Activated T-cell treated with anti-CD3 and anti-CD28 coated beads, Interleukin-2, amount 50 U/mL, for 48 hours (primary cell): ENCODE results near the gene GLRA1.
"Not testable (repeated sequence)": the region's sequence is repeated elsewhere in the genome, so short reads cannot be mapped to it uniquely, and the experiment has no call there.

Experiments
- DNase-seq, 2 experiments: peaks; one replicate each; pipeline ENCODE4 v3.0.0-alpha.2; 2020

The GLRA1 gene

DNA sequence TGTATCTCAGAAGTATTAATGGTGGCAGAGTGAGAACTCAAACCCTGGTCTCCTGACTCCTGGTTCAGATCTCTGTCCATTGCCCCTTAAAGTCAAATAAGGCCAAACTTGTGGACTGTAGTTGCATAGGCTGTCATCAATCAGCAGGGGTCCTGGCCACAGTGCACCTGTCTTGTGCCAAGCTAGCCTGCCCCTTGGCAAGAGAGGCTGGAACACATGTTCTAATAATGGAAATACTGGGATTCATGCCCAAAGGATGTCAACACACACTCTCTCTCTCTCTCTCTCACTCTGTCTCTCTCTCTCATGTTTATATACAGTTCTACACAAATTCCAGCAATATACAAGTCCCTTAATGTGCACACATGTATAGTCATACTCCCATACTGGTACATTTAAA lies 44.3 kb downstream of the GLRA1 start:
- DNase-seq = no peak

DNA sequence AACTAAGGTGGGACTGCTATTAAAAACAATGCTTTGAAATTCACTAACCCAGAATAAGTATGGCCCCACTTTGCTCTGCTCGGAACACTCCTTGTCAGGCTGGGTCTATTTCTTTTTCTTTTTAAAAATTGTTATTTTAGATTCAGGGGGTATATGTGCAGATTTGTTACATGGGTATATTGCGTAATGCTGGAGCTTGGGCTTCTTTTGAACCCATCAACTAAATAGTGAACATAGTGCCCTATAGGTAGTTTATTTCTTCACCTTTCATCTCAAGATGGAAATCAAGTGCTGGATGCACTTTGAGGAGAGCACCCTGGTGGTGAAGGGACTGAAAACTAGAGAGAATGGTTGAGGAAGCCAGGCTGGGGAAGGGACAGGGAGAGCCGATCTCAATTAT lies 51.0 kb downstream of the GLRA1 start:
- DNase-seq = no peak

DNA sequence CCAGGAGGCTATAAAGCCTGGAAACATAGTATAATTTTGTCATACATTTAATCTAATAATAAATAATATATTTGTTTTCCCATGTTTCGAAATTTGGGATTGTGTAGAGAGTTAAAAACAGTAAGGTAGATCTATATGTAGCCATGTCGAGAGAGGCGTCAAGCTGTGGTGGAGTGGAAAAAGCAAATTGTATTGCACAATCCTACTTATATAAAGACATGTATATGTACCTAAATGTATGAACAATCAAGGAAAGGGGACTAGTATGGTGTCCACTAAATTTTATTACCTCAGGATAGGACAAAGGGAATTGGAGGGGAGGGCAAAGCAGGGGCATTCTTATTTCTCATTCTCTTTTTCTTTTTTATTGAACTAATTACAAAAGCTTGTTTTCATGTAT lies 52.0 kb downstream of the GLRA1 start:
- no peak for DNase-seq

DNA sequence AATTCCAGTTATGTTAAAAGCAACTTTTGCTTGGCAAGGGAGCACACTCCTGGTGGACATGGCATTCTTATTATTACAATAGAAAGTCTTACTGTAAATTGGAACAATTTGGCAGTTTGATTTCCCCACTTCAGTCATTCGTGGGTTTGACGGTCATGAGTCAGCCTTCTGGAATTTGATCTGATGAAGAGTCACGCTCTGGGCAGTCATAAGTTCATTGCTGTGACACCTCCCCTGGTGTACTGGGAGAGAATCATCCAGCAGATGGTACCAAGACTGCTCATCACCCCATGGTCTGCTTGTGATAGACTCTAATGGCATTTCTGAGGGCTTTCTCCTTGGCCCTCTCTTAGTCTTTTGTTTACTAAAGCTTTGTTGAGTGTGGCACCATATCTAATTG lies 53.8 kb downstream of the GLRA1 start:
- no peak for DNase-seq

DNA sequence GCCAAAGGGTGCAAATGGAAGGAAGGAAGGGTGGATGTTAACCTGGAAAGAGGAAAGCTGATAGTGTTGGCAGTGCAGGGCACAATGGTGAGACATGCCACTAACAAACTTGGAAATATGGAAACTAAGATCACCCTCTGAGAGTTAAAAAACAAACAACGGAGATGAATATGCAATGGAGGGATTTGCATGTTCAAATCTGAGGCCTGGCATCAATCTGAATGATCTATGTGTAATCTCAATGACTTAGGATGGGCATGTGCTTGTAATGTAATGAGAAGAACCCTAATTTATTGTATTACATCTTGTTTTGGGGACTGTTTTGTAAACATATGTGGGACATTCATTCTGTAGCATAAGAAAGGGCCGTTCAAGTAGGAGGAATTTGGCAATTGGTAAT lies 54.4 kb downstream of the GLRA1 start:
- DNase-seq = no peak

DNA sequence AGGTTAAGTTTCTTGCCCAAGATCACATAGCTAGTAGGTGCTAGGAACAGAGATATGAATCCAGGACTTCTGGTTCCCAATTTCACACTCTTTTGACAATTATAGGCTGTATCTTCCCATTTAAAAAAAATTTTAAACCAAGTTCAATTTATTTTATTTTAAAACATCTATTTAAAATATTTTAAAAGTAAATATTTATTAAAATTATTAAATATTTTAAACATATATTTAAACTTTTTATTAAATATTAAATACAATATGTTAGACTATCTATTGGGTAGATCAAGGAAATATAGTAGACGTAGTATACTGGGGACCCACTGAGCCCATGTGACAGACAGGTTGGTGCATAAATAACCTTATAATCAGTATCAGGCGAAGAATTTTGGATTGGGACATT lies 54.8 kb downstream of the GLRA1 start:
- no peak for DNase-seq

DNA sequence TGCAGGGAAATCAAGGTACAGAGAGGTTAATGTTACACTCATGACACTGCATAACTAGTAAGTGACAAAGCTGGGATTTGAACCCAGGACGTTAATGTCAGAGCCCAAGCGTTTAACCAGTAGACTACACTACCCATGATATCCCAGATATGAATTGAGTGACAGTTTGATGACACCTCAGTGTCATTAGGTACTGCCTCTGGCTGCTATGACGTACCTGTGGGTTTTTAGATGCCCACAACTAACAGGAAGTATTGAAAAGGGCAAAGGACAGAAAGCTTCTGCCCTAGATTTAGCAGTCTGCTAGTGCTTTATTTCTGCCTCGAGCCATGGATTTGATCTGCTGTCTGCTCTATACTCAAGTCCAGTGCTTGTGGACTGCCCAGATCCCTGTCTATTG lies 56.2 kb downstream of the GLRA1 start:
- no peak for DNase-seq

DNA sequence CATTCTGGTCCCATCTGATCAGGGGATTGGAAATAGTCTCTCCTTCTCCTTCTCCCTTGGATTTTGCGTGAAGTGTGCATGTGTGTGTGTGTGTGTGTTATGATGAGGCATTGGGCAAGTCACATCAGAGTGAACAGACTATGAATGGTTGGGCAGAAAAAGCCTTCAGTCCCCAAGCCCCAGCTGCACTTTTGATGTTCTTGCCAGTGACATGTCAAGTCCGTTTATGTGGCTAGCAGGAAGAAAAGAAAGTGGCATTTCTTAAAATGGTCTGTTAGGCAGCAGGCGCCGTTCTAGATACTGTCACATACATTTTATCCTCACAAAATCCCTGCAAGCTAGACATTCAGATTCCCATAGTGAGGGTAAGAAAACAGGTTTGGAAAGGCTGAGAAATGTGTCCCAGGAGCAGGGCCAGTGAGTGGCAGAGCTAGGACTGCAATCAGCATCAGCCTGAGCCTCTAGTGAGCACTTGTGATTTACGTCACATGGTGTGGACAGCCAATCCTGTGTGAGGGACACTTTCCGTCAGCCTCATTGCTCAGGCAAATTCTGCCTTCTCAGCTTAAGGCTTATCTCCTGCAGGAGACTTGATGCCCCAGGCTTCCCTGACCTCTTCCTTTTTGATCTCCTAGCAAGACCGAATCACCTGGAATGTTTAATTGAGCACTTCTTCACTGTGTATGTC lies 60.4 kb downstream of the GLRA1 start:
- DNase-seq = no peak

DNA sequence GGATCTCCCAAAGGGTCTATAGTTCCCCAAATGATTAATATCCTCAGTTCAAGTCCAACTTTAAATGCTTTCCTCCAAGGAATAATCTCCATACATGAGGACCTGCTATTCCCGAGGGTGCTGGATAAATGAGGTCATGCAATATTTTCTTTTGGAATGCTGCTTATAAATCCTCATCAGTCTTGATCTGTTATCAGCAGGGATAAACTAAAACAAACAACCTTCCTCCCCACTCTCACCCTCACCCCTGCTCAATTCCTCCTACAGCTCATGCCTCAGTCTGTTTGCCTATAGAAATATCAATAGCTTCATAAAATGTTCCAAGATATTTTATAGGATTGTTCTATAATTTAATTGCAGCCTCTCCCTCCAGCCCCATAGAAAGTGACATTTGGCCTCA lies 61.1 kb downstream of the GLRA1 start:
- DNase-seq = no peak

DNA sequence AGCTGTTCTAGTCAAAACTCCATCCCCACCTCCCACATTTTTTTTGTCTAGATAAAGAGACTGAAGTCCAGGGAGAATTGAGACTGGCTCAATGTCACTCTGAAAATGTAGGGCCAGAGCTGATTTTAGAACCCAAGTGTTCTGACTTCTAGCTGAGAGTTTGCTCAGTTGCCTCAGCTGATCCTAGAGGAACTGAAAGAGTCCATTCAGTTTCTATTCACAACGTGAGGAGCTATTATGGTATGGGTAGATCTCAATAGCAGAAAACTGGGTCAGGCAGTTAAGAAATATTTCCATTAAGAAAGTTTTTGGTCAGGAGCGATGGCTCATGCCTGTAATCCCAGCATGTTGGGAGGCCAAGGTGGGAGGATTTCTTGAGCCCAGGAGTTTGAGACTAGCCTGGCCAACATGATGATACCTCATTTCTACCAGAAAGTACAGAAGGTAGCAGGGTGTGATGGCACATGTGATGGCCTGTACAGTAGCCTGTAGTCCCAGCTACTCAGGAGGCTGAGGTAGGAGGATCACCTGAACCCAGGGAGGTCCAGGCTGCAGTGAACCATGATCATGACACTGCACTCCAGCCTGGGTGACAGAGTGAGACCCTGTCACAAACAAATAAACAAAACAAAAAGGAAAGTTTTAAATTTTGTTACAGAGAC lies 61.7 kb downstream of the GLRA1 start:
- DNase-seq = no peak

DNA sequence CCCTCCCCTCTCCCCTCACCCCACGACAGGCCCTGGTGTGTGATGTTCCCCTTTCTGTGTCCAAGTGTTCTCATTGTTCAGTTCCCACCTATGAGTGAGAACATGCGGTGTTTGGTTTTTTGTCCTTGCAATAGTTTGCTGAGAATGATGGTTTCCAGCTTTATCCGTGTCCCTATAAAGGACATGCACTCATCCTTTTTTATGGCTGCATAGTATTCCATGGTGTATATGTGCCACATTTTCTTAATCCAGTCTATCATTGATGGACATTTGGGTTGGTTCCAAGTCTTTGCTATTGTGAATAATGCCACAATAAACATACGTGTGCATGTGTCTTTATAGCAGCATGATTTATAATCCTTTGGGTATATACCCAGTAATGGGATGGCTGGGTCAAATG lies 63.8 kb downstream of the GLRA1 start:
- DNase-seq = not testable (repeated sequence)

DNA sequence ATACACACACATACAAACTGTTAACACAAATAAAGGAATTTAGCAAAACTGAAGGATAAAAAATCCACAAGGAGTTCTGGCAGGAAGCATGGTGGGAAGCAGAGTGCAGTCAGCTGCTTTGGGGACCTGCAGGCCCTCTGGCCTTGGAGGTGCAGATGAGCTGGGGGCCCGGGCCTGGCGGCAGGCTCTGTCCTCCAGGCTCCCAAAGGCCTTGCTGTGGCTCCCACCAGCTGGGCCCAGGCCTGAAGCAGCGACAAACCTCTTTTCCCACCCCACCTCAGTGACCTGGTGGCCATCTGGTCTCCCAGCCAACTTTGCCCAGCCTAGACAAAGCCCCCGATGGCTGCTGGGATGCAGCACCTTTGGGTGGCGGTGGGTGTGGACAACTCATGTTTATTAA lies 67.8 kb downstream of the GLRA1 start:
- no peak for DNase-seq

DNA sequence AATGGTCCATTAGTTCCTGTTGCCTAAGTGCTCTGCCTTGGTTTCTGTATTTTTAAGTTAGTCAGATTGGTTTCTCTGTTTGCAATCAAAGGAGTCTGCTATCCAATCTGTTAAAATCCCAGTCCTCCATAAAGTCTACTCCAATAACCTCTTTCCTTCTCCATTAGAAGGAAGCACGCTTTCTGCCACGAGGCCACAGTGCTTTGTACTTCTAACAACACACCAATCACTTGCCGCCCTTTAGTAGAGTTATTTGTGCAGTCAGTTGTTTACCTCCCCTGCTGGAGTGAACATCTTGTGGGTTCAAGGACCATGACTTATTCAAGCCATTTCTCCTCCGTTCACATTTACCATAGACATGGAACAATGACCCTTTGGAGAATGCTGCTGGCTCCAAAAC lies 69.0 kb downstream of the GLRA1 start:
- DNase-seq = no peak

DNA sequence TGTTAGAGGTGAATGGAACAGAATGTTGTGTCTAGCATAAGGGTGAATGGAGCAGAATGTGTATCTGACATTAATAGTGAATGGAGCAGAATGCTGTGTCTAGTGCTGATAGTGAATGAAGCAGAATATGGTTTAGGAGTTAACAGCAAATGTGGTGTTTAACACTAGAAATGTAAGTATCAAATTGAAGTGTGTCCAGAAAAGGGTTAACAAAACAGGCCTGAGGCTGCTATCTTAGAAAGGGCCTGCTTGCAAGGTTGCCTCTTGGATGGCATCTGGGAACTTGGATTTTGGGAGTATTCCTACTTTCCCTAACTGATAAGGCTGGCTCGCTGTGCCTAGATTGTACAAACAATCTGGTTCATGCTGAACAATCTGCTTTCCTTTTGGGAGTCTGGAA lies 76.8 kb downstream of the GLRA1 start:
- DNase-seq = no peak

DNA sequence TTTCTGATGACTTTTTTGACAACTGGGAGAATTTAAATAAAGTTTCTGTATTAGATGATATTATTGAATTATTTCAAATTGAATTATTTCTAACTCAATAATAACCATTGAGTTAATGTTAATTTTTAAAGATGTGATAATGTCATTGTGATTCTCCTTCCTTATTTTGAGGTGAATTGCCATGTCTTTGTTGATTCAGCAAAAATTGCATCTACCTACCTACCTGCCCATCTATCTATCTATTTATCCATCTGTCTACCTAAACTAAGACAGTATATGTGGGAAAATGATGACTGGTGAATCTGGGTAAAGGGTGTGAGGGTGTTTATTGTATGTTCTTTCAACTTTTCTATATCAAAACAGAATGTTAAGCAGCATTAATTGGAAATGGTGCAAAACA lies 77.9 kb downstream of the GLRA1 start:
- DNase-seq = no peak

DNA sequence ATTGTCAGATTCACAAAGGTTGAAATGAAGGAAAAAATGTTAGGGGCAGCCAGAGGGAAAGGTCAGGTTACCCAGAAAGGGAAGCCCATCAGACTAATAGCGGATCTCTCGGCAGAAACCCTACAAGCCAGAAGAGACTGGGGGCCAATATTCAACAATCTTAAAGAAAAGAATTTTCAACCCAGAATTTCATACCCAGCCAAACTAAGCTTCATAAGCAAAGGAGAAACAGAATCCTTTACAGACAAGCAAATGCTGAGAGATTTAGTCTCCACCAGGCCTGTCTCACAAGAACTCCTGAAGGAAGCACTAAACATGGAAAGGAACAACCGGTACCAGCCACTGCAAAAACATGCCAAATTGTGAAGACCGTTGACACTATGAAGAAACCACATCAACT lies 91.8 kb downstream of the GLRA1 start:
- DNase-seq = not testable (repeated sequence)

DNA sequence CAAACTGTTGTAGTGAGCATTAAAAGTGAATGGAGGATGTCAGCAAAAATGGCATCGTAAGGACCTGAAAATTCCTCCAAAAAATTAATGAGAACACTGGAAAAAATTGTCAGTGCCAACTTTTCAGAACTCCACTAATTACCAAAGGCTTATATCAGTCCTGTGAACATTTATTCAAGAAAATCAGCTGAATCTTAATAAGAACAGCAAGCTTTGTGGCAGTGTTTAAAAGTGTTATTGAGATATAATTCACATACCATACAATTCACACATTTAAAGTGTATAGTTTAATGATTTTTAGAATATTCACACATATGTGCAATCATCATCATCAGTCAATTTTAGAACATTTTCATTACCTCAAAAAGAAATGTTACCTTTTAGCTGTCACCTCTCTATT lies 95.3 kb downstream of the GLRA1 start:
- no peak for DNase-seq

DNA sequence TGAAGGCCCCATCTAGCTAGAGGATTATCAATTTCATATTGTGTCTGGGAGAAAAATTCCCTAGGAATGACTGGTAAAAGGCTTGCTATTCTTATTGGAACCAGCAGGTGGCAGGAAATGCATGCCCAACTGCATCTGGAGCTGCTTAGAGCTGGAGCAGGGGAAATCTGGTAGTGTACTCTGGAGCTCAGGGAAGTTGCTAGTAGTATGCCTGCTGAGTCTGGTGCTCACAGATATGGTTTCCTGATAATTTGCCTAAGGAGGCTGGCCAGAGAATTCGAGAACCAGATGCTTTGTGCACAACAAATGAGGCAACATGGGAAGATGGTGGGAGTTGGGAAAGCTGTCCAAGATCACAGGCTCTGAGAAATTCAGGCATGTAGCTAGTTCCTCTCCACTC lies 99.2 kb downstream of the GLRA1 start:
- DNase-seq = no peak

DNA sequence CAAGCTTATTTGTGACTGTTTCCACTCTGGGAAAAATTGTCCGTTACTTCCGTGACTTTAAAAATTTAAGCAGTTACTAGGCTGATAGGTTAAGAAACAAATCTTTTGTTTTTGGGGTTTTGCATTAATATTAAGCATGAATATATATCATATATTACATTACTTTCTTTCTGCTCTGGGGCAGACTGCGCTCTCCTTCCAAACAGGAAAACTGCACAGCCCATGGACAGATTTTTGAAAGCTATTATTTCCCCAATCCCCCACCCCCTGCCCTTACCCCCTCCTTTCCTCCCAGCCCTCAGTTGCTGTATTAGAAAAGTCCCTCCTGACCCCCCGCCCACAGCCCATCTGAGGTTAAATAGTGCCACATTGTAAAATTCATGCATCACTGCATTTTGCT lies 102.5 kb downstream of the GLRA1 start:
- DNase-seq = no peak

DNA sequence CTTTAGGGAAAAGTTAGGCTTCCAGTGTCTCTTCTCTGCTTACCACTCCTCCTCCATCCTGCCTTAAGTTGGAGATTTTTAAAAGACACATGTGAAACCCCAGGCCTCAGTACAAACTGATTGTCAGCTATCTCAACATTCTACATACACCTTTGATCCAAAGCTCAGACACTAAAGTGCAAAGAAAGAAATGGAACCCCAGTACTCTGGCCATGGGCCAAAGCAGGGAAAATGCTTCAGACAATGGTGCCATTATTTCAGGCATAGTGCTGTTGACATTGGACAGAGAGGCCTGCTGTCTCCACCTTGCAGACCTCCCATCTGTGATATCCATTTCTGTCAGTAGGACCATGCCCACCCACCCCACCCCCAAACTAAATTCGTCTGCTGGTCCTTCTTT lies 103.7 kb downstream of the GLRA1 start:
- no peak for DNase-seq

DNA sequence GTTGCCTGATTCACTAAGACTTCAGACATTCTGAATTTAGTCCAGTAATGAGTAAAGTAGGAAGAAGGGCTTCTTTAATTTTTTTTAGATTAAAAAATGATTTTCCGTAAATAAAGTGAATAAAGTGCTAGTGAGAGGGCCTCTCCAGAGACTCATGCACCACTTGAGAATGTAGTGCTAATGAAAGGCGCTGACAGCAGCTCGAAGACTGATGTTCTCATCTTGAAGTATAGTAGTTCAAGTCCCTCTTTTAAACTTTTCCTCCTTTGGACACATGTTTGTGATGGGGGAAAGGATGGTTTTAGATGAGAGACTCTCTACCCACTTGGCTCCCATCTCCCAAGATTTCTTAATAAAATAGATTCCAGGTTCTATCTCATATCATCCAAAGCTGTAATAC lies 104.4 kb downstream of the GLRA1 start:
- no peak for DNase-seq

DNA sequence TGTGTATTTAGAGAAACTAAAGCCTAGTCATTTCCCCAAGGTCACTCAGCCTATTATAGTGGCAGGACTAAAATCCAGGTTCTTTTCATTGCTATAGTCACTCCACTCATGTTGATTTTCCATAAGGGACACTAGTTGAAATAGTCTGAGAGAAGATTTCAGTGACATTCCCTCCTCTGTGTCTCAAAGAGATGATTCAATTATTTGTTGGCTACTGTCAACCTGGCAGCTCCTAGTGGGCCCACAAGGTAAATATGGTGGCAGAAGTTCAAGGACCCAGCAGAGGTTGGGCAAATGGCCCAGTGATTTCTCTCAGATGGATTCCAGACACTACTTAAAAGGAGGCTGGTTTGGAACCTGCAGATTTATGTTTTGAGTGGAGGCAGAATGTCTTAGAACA lies 104.8 kb downstream of the GLRA1 start:
- DNase-seq = no peak

DNA sequence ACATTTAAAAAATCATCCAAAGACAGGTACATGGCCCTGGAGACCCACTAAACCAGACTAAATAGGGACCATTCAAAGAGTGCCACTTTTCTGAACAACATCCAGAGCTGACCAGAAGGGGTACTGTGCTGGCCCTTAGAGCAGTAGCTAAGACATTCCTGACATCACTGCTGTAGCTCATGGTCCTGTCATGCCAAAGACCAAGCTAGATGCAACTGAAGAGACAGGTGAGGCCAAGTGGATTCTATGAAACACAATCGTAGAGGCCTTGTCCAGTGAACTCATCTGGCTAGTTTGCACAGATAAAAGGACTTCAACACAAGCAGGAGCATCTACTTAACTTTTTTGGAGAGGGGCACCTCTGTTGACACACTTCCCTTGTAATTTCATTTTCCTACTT lies 109.6 kb downstream of the GLRA1 start:
- no peak for DNase-seq

DNA sequence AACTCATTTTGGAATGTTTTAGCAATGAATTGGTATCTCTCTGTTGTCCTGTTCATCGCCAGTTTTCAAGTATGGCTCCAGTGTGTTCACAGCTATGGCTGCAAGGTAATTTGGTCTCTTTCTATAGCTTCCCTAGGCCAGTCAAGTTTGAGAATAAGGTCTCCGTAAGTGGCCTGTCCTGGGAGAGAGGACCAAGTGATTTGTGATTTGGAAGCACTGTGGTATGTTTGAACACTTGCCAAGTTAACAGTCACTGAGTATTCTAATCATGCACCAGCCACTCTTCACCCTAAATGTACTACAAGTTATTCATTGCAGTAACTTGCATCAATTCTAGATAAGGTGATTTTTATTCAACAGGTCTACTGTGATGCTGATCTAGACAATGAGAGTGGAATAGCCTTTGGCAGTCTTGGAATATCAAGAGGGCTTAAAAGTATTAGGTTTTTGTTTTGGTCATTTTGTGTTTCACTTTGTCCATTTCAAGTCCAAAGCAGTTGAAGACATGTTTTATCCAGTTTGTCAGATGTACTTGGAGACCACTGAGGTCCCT lies 111.8 kb downstream of the GLRA1 start:
- no peak for DNase-seq
